Measurements from ENCODE around the gene DDIT4L.

Gene DDIT4L

GRCh38 chr4:100189820-100190642, at the start of gene DDIT4L:
Gene DDIT4L (minus strand): TSS chr4:100190468. CDS start chr4:100189983, 485 bp downstream.
- TF ChIP-seq CTCF (IDR thresholded peaks at IDR 0.05), result no peak

GRCh38 chr4:100240008-100240407, 49.7 kb upstream of the DDIT4L start:
- Histone ChIP-seq H3K9me3 (no peaks in the 10 kb centered on the region), H3K4me3 (no peak overlapping the region)

More at GRCh38 chr4:100189820-100190642, at the start of gene DDIT4L:
- H3K27ac ChIP-seq, result peak within 1 kb of the TSS; percentile 66 to 78
- H3K36me3 ChIP-seq, result no peaks in the 10 kb centered on the region
- H3K4me3 ChIP-seq, result peak within 1 kb of the TSS; percentile 84 to 90
- intact Hi-C loops (cut with DNase I; ENCODE audit: low total_unique reads), result no loop called here
- peaks cover 0 to 22% (median 9%) of the 10 kb centered on the region in 4 donors for H3K4me1 ChIP-seq
- DNase-seq, result peak; percentile 36 to 69
- H3K27me3 ChIP-seq, result no peaks in the 10 kb centered on the region
- no peaks in the 10 kb centered on the region for H3K9me3 ChIP-seq

GRCh38 chr4:100224721-100225120, 34.5 kb upstream of the DDIT4L start:
- Histone ChIP-seq H3K27ac (no peak overlapping the region), H3K9me3 (peaks cover 0 to 28% (median 21%) of the 10 kb centered on the region in 3 donors), H3K27me3 (no peaks in the 10 kb centered on the region), H3K36me3 (peaks cover 0 to 7% (median 0%) of the 10 kb centered on the region in 3 donors), H3K4me1 (no peaks in the 10 kb centered on the region), H3K4me3 (no peak overlapping the region)
- TF ChIP-seq CTCF (IDR thresholded peaks at IDR 0.05), result no peak
- intact Hi-C loops (cut with DNase I; ENCODE audit: low total_unique reads), result no loop called here
- DNase-seq, result no peak

More at GRCh38 chr4:100240008-100240407, 49.7 kb upstream of the DDIT4L start:
- Histone ChIP-seq H3K4me1 (no peaks in the 10 kb centered on the region), H3K27me3 (no peaks in the 10 kb centered on the region), H3K27ac (no peak overlapping the region), H3K36me3 (no peaks in the 10 kb centered on the region)
- DNase-seq, result no peak
- TF ChIP-seq CTCF (IDR thresholded peaks at IDR 0.05), result no peak
- intact Hi-C loops (cut with DNase I; ENCODE audit: low total_unique reads), result no loop called here

- Histone ChIP-seq H3K36me3 (peaks cover 0 to 7% (median 0%) of the 10 kb centered on the region in 3 donors), H3K4me3 (no peak overlapping the region), H3K27ac (no peak overlapping the region), H3K27me3 (no peaks in the 10 kb centered on the region), H3K4me1 (no peaks in the 10 kb centered on the region), H3K9me3 (peaks cover 0 to 28% (median 21%) of the 10 kb centered on the region in 3 donors)
- intact Hi-C loops (cut with DNase I; ENCODE audit: low total_unique reads), result no loop called here
- TF ChIP-seq CTCF (IDR thresholded peaks at IDR 0.05), result no peak
- no peak for DNase-seq
Measured at GRCh38 chr4:100224160-100224559, 33.9 kb upstream of the DDIT4L start.

GRCh38 chr4:100208964-100209363, 18.7 kb upstream of the DDIT4L start:
- no peak for TF ChIP-seq CTCF (IDR thresholded peaks at IDR 0.05)
- H3K36me3 ChIP-seq, result no peaks in the 10 kb centered on the region
- no peak overlapping the region for H3K27ac ChIP-seq
- no peak overlapping the region for H3K4me3 ChIP-seq
- no peaks in the 10 kb centered on the region for H3K4me1 ChIP-seq
- no peaks in the 10 kb centered on the region for H3K27me3 ChIP-seq
- H3K9me3 ChIP-seq, result no peaks in the 10 kb centered on the region
- no peak for DNase-seq
- intact Hi-C loops (cut with DNase I; ENCODE audit: low total_unique reads), result no loop called here

Data from tibial artery (tissue), 4 donors.